ENCODE data around the gene PRDX6.

- no peak for TF ChIP-seq POLR2A (IDR thresholded peaks at IDR 0.05)
- no peak for TF ChIP-seq CTCF (IDR thresholded peaks at IDR 0.05)
- TF ChIP-seq POLR2AphosphoS5 (IDR thresholded peaks at IDR 0.05), result no peak
- no peak for TF ChIP-seq EP300 (IDR thresholded peaks at IDR 0.05)
These were observed 32.4 kb upstream of the PRDX6 start for GRCh38 chr1:173444757-173445156.

Data from upper lobe of left lung (tissue), 4 donors.